Breast epithelium (tissue), 4 donors: ENCODE data around the gene CYTIP. TPM values are rescaled to one million over a fixed set of nuclear protein-coding genes. Genes with fewer than 3 reads are reported as not detected.

ENCODE experiments used
- DNase-seq, 2 donors: peaks; one replicate each; pipeline ENCODE4 v3.0.0-alpha.2; 2019; ENCODE audit warnings: low spot score in 2 of 2
- H3K27ac ChIP-seq, 2 donors: fragments of 200-600 bp; sonication (generic) in 1 of 2; one replicate each; pipeline ENCODE4 v1.5.1; 2016 to 2019; ENCODE audit warnings: mild to moderate bottlenecking in 1 of 2
- H3K27me3 ChIP-seq, 2 donors: fragments of 200-600 bp; sonication (generic) in 1 of 2; one replicate each; pipeline versions ENCODE4 v1.5.1 to v1.6.0; 2017 to 2019; ENCODE audit warnings: control low read depth in 1 of 2, mild to moderate bottlenecking in 1 of 2
- H3K36me3 ChIP-seq: fragments of 200-600 bp; one replicate; pipeline ENCODE4 v1.5.1; 2019
- H3K4me1 ChIP-seq, 2 donors: fragments of 200-600 bp; sonication (generic); one replicate each; pipeline ENCODE4 v1.5.1; 2016 to 2019; ENCODE audit warnings: control low read depth in 1 of 2
- H3K4me3 ChIP-seq, 3 donors: fragments of 200-600 bp; sonication (generic); 1 replicate in 2 of 3; 2 replicates in 1 of 3; pipeline ENCODE4 v1.5.1; 2016 to 2019; ENCODE audit warnings: mild to moderate bottlenecking in 3 of 3, moderate library complexity in 2 of 3
- H3K9me3 ChIP-seq, 2 donors: fragments of 200-600 bp; sonication (generic) in 1 of 2; one replicate each; pipeline ENCODE4 v1.5.1; 2016 to 2019; ENCODE audit warnings: control low read depth in 1 of 2
- CTCF ChIP-seq, 3 donors: fragments of 450-650 bp; IDR thresholded peaks; one replicate each; pipeline ENCODE4 v1.5.1; 2016 to 2017; ENCODE audit warnings: antibody characterized with exemption in 3 of 3, mild to moderate bottlenecking in 3 of 3, moderate library complexity in 3 of 3
- POLR2A ChIP-seq: fragments of 450-650 bp; IDR thresholded peaks from one replicate; pipeline ENCODE4 v1.6.1; 2016; ENCODE audit warnings: antibody characterized with exemption, mild to moderate bottlenecking, moderate library complexity
- POLR2AphosphoS5 ChIP-seq, 3 donors: sonication (generic); formaldehyde crosslinking; IDR thresholded peaks; one replicate each; pipeline ENCODE4 v1.6.1; 2017; ENCODE audit warnings: antibody characterized with exemption in 3 of 3
- intact Hi-C: fragments of 100-400 bp; cut with DNase I; formaldehyde crosslinking; loops from one replicate; pipeline ENCODE4 v1.15.1; 2023; ENCODE audit warnings: low total_unique reads
- total RNA-seq, 3 donors: library from RNA; depleted of rRNA; stranded (reverse); fragments of >200 nt; gene quantifications; one replicate each; pipeline ENCODE4 v1.1.0, GENCODE V29; 2016

The CYTIP gene
- total RNA-seq, 3 donors from 2014 or later, result 11.5 to 18.7 (median 16.8) TPM

- TF ChIP-seq POLR2A, result no peak
- TF ChIP-seq POLR2AphosphoS5 (IDR thresholded peaks at IDR 0.05), result no peak
- TF ChIP-seq CTCF (IDR thresholded peaks at IDR 0.05), result no peak
- Histone ChIP-seq H3K4me3 (no peak overlapping the region), H3K27me3 (no peaks in the 10 kb centered on the region), H3K27ac (no peak overlapping the region), H3K9me3 (peaks cover 0 to 6% of the 10 kb centered on the region in 2 donors), H3K36me3 (no peaks in the 10 kb centered on the region), H3K4me1 (no peaks in the 10 kb centered on the region)
- no peak for DNase-seq
- intact Hi-C loops, result no loop called here
Measured at GRCh38 chr2:157419031-157419575, 24.8 kb downstream of the CYTIP start.

- peaks cover 0 to 6% of the 10 kb centered on the region in 2 donors for H3K9me3 ChIP-seq
- no peak for TF ChIP-seq POLR2A
- no peak for TF ChIP-seq CTCF (IDR thresholded peaks at IDR 0.05)
- no peak for TF ChIP-seq POLR2AphosphoS5 (IDR thresholded peaks at IDR 0.05)
- no peak overlapping the region for H3K27ac ChIP-seq
- H3K36me3 ChIP-seq, result no peaks in the 10 kb centered on the region
- no peaks in the 10 kb centered on the region for H3K27me3 ChIP-seq
- H3K4me1 ChIP-seq, result no peaks in the 10 kb centered on the region
- intact Hi-C loops, result no loop called here
- DNase-seq, result no peak
- no peak overlapping the region for H3K4me3 ChIP-seq
Measured at GRCh38 chr2:157418239-157418641, 25.6 kb downstream of the CYTIP start.

- H3K36me3 ChIP-seq, result no peaks in the 10 kb centered on the region
- no peaks in the 10 kb centered on the region for H3K4me1 ChIP-seq
- TF ChIP-seq POLR2A (no peak), POLR2AphosphoS5 (IDR thresholded peaks at IDR 0.05) (no peak), CTCF (IDR thresholded peaks at IDR 0.05) (no peak)
- H3K4me3 ChIP-seq, result no peak overlapping the region
- H3K27ac ChIP-seq, result no peak overlapping the region
- H3K9me3 ChIP-seq, result no peaks in the 10 kb centered on the region
- no peaks in the 10 kb centered on the region for H3K27me3 ChIP-seq
- intact Hi-C loops, result no loop called here
- no peak for DNase-seq
Measured at GRCh38 chr2:157415591-157416101, 28.2 kb downstream of the CYTIP start.

GRCh38 chr2:157414050-157414449, 29.8 kb downstream of the CYTIP start:
- Histone ChIP-seq H3K9me3 (no peaks in the 10 kb centered on the region), H3K4me1 (no peaks in the 10 kb centered on the region), H3K27me3 (no peaks in the 10 kb centered on the region), H3K36me3 (no peaks in the 10 kb centered on the region), H3K27ac (no peak overlapping the region), H3K4me3 (no peak overlapping the region)
- intact Hi-C loops, result no loop called here
- no peak for DNase-seq
- no peak for TF ChIP-seq CTCF (IDR thresholded peaks at IDR 0.05)
- no peak for TF ChIP-seq POLR2AphosphoS5 (IDR thresholded peaks at IDR 0.05)
- no peak for TF ChIP-seq POLR2A

GRCh38 chr2:157413326-157414035, 30.4 kb downstream of the CYTIP start:
- H3K36me3 ChIP-seq, result no peaks in the 10 kb centered on the region
- TF ChIP-seq CTCF (IDR thresholded peaks at IDR 0.05) (no peak), POLR2AphosphoS5 (IDR thresholded peaks at IDR 0.05) (no peak), POLR2A (no peak)
- intact Hi-C loops, result no loop called here
- no peaks in the 10 kb centered on the region for H3K4me1 ChIP-seq
- no peak overlapping the region for H3K27ac ChIP-seq
- H3K9me3 ChIP-seq, result no peaks in the 10 kb centered on the region
- DNase-seq, result no peak
- H3K27me3 ChIP-seq, result no peaks in the 10 kb centered on the region
- no peak overlapping the region for H3K4me3 ChIP-seq
